SU-DHL-6 (cell line): ENCODE results near the gene TMEM260.

Experiments used
- EZH2phosphoT487 ChIP-seq: fragments of 200-600 bp; sonication (generic), shearing (Covaris generic); conservative IDR thresholded peaks from 2 replicates; pipeline ENCODE4 v1.6.1; 2018; ENCODE audit warnings: mild to moderate bottlenecking, antibody characterized with exemption, low read length, moderate library complexity, mixed read lengths
- TF ChIP-seq, protein P1 (sequence below): fragments of 200-600 bp; sonication (generic); IDR thresholded peaks from one replicate; pipeline ENCODE4 v1.5.1; 2017; ENCODE audit warnings: antibody characterized with exemption, mild to moderate bottlenecking, low read length, moderate library complexity; ENCODE audit not compliant: insufficient read depth, poor library complexity, severe bottlenecking

DNA sequence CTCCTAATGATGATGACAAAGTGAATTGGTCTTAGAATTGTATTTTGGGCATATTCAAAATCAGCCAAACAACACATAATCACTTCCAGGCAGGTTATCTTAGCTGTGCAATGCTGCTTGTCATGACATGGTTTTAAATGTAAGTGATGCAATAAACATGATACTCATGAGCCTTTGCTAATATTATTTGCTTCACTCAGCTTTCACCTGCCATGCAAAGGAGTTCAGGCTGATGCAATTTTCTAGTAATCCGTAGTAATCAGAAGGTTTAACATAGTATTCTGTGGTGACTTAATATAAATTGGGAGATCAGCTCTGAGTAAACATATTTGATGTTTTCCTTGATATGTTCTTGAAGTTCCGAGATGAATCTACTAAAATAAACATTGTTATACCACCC lies 29.1 kb downstream of the TMEM260 start:
- TF ChIP-seq, protein P1, sequence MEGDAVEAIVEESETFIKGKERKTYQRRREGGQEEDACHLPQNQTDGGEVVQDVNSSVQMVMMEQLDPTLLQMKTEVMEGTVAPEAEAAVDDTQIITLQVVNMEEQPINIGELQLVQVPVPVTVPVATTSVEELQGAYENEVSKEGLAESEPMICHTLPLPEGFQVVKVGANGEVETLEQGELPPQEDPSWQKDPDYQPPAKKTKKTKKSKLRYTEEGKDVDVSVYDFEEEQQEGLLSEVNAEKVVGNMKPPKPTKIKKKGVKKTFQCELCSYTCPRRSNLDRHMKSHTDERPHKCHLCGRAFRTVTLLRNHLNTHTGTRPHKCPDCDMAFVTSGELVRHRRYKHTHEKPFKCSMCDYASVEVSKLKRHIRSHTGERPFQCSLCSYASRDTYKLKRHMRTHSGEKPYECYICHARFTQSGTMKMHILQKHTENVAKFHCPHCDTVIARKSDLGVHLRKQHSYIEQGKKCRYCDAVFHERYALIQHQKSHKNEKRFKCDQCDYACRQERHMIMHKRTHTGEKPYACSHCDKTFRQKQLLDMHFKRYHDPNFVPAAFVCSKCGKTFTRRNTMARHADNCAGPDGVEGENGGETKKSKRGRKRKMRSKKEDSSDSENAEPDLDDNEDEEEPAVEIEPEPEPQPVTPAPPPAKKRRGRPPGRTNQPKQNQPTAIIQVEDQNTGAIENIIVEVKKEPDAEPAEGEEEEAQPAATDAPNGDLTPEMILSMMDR = no peak
- no peak for TF ChIP-seq EZH2phosphoT487
